Fibroblast of lung (primary cell): ENCODE results near the gene RSKR.

Experiments
- CTCF ChIP-seq, 2 donors: IDR thresholded peaks in 1 of 2; conservative IDR thresholded peaks in 1 of 2; 1 replicate in 1 of 2; 2 replicates in 1 of 2; pipeline ENCODE4 v1.5.1; 2011 to 2012; ENCODE audit warnings: low read length in 2 of 2, control low read depth in 1 of 2, inconsistent platforms in 1 of 2, low read depth in 1 of 2, mild to moderate bottlenecking in 1 of 2
- EZH2 ChIP-seq: IDR thresholded peaks from 2 replicates; pipeline ENCODE4 v1.5.1; 2012; ENCODE audit warnings: low read length, control low read depth, mild to moderate bottlenecking; ENCODE audit errors: missing control alignments

- TF ChIP-seq CTCF (conservative IDR thresholded peaks at IDR 0.05 in 1 of 2, IDR thresholded peaks at IDR 0.05 in 1 of 2; ENCODE audit: low read depth in 1 of 2, low read length in 2 of 2) (no peak), EZH2 (no peak)
These were observed 8.2 kb upstream of the RSKR start for GRCh38 chr17:28622186-28622585.
